ENCODE measurements around the gene TSPAN14.

- TF ChIP-seq RFX5 (IDR thresholded peaks at IDR 0.05; ENCODE audit: low read depth, low read length), result no peak
- no peak for TF ChIP-seq BCL3 (IDR thresholded peaks at IDR 0.05; ENCODE audit: borderline replicate concordance, insufficient read depth, low read depth, low read length, poor library complexity, severe bottlenecking)
- TF ChIP-seq, protein P1, sequence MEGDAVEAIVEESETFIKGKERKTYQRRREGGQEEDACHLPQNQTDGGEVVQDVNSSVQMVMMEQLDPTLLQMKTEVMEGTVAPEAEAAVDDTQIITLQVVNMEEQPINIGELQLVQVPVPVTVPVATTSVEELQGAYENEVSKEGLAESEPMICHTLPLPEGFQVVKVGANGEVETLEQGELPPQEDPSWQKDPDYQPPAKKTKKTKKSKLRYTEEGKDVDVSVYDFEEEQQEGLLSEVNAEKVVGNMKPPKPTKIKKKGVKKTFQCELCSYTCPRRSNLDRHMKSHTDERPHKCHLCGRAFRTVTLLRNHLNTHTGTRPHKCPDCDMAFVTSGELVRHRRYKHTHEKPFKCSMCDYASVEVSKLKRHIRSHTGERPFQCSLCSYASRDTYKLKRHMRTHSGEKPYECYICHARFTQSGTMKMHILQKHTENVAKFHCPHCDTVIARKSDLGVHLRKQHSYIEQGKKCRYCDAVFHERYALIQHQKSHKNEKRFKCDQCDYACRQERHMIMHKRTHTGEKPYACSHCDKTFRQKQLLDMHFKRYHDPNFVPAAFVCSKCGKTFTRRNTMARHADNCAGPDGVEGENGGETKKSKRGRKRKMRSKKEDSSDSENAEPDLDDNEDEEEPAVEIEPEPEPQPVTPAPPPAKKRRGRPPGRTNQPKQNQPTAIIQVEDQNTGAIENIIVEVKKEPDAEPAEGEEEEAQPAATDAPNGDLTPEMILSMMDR (IDR thresholded peaks at IDR 0.05 in 2 of 3, conservative IDR thresholded peaks at IDR 0.05 in 1 of 3; ENCODE audit: control insufficient read depth in 2 of 3, extremely low read depth in 1 of 3, insufficient read depth in 1 of 3, low read depth in 3 of 3, low read length in 3 of 3), result no peak
- no peak for TF ChIP-seq PAX5 (IDR thresholded peaks at IDR 0.05; ENCODE audit: borderline replicate concordance, low read depth, low read length)
- TF ChIP-seq PBX3 (IDR thresholded peaks at IDR 0.05; ENCODE audit: insufficient replicate concordance, low read depth, low read length), result no peak
These were observed 88.7 kb downstream of the TSPAN14 start for GRCh38 chr10:80542652-80543318.
